ENCODE measurements around the gene SLBP.

The SLBP gene

GRCh38 chr4:1726146-1726934 lies 14.2 kb upstream of the SLBP start:
- peak; percentile 93 for DNase-seq

GRCh38 chr4:1725521-1725920 lies 13.4 kb upstream of the SLBP start:
- no peak for DNase-seq

DNA sequence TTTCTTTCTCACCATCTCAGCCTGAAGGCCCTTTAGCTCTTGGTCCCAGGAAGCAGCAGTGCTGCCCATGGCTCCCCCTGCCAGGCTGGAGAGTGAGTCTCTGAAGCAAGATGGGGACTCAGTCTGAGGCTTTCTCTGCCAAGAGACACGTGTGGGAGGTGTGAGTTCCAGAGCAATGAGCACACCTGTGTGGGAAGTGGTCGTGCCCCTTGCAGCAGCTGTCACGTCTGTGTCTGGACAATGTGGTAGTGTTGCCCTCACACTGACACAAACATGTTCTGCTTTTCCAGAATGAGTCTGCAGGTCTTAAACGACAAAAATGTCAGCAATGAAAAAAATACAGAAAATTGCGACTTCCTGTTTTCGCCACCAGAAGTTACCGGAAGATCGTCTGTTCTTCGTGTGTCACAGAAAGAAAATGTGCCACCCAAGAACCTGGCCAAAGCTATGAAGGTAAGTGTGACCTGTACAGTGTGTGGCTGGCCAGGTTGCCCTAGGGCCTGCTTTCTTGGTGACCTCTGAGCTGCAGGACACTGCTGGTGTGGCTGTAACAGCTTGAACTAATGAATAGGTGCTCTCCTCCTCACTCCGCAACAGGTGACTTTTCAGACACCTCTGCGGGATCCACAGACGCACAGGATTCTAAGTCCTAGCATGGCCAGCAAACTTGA lies 11.1 kb upstream of the SLBP start:
- peak; percentile 40 for DNase-seq

GRCh38 chr4:1722551-1723118 lies 10.5 kb upstream of the SLBP start:
- no peak for DNase-seq

GRCh38 chr4:1721666-1722550 lies 9.8 kb upstream of the SLBP start:
- no peak for DNase-seq

DNA sequence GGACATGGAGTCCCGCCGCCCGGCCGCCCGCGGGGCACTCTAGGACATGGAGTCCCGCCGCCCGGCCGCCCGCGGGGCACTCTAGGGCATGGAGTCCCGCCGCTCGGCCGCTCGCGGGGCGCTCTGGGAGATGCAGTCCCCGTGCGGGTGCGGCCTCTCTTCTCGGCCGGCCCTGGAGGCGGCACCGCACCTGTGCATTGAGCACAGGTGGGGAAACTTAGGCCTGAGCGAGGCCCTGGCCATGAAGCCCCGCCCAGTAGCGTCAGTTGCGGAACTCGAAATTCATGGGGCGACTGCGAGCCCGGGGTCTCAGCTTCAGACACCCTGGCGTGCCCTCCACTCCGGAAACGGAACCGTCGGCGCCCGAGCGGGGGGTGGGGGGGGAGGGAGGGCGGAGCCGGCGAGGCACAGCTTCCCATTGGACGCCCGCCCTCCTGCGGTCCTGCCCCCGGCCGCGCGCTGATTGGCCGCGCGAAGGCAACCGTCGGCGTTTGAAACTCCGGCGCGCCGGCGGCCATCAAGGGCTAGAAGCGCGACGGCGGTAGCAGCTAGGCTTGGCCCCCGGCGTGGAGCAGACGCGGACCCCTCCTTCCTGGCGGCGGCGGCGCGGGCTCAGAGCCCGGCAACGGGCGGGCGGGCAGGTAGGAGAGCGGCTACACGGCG lies 9.0 kb upstream of the SLBP start, which contains the start of the genes TACC3 and TMEM129:
TSS of gene TACC3 (plus strand) at position 519 of the 663 bp plus-strand sequence. CDS start 1,901 bp downstream, outside the sequence.
TSS of gene TMEM129 (minus strand) at position 321 of the 663 bp plus-strand sequence. CDS start 486 bp downstream, outside the sequence.
- peak; percentile 94 for DNase-seq

GRCh38 chr4:1720163-1720983 lies 8.3 kb upstream of the SLBP start:
- peak; percentile 24 for DNase-seq

DNA sequence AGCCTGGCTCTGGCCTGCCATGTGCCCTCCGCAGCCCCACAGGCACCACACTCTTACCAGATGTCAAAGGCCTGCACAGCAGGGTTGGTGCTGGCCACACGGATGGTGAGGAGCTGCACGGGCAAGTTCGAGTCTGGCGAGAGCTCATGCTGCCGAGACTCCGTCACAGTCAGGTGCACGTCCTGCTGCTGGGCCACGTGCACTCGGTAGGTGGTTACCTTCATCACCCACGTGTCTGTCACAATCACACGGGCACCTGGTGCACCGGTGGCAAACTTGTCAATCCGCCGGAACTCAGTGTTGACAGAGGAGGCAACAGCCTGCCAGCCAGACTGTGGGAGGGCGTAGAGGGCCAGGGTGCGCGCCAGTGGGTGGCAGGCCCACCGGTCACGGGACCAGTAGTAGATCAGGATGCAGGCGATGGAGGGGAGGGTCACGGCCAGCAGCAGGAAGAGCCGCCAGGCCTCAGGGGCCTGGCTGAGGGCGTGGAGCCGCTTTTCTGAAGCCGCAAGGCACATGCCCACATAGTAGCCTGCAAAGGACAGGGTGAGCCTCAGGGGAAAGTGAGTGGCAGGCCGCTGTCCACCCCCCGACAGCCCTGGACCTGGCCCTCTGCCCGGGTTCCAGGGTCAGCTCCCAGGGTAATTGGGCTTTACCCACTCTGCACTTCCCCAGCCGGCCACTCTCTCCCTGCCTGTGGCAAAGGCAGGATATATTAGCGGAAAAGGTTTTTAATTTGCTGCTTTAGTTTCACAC lies 6.2 kb upstream of the SLBP start:
- no peak for DNase-seq

DNA sequence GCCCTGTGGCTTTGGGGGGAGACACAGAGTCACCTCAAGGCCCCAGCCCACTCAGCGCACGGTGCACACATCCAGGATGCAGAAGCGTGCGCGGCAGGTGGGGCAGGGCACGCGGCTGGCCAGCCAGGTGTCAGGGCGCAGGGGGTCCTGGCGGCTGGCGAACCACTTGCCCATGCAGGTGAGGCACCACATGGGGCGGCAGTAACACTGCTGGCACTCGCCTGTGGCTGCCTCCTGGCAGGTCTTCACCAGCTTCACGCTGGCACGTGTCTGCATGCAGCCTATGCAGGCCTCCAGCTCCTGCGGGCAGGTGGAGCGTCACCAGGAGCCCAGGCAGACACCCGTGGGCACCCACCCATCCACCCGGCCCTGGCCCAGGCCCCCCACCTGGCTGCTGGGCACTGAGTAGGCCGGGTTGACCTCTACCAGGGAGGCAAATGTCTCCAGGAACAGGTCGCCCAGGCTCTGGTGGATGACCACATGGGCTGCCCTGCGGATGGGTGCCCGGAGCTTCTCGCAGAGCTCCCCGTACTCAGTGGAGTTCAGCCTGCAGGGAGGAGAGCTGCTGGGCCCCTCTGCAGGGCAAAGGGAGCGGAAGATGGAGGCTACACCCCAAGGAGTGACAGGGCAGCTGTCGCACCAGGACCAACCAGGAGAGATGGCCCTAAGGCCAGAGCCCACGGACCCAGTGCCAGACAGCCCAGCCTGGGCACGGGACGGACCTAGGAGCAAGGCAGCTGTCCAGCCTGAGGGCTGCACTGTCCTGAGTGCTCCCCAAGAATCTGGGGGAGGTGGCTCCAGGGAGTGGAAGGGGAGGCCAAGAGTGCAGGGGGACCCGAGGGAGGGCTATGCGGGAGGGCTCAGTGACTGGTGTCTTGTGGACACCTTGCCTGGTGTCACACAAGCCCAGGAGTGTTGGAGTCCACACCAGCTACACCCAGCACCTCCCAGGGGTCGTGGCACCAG lies 5.3 kb upstream of the SLBP start:
- no peak for DNase-seq

- DNase-seq, result no peak
These were observed 4.2 kb upstream of the SLBP start for GRCh38 chr4:1716065-1716945.

DNA sequence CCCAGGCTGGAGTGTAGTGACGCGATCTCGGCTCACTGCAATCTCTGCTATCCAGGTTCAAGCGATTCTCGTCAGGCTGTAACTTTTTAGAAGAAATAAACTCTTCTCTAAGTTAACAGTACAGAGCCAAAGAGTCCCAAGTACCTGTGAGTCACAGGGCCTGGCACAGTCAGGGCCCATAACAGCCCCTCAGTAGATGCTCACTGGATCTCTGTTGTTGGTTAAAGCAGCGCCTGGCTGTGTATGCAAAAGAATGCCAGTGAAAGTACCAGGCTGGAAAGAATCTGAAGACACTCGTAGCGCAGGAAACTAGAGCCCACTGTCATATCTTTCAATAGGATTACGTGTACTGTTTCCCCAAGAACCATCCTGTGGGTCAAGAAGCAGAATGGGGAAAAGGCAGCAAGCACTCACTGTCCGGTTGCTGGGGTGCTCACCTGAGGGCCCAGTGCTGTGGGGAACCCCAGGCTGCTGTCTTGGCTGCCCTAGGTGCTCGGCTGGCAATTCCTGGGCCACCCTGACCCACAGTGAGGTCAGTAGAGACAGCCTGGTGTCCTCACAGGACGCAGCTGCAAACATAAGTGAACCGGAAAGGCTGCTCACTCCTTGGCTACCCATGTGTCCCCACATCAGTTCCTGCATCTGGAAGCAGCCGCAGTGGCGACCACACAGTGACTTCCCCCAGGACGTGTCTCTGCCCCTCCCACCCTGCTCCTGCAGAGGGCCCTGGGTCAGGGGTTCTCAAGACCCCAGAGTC lies 3.1 kb upstream of the SLBP start:
- no peak for DNase-seq

- no peak for DNase-seq
These were observed 2.3 kb upstream of the SLBP start for GRCh38 chr4:1714303-1715001.

DNA sequence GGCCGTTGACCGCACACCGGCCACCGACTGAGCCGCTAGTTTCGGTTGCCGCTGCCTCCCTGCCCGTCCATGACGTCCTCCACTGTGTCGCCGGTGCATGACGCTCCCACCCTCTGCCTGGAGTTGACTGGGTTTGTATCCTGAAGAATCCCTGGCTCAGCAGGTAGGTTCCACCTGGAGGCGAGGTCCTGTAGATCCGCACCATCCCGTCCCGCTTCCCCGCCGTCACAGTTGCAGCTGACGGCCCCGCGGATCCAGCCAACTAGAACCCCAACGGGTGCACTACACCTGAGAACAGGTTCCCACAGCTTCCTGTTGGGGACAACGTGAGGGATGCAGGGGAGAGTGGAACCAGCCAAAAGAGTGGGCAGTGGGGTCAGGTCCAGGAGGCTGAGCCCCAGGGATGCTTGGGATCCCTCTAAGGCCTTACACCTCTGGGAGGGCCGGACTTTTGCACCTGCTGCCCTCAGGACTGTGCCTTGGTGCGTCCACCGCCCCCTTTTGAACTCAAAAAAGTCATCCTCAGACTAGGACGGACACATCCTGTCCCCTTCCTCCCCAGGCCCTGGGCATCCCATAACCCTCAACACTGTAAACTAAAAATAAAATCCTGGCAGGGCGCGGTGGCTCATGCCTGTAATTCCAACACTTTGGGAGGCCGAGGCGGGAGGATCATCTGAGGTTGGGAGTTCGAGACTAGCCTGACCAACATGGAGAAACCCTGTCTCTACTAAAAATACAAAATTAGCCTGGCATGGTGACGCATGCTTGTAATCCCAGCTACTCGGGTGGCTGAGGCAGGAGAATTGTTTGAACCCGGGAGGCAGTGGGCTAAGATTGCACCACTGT lies 1.1 kb upstream of the SLBP start:
- no peak for DNase-seq

DNA sequence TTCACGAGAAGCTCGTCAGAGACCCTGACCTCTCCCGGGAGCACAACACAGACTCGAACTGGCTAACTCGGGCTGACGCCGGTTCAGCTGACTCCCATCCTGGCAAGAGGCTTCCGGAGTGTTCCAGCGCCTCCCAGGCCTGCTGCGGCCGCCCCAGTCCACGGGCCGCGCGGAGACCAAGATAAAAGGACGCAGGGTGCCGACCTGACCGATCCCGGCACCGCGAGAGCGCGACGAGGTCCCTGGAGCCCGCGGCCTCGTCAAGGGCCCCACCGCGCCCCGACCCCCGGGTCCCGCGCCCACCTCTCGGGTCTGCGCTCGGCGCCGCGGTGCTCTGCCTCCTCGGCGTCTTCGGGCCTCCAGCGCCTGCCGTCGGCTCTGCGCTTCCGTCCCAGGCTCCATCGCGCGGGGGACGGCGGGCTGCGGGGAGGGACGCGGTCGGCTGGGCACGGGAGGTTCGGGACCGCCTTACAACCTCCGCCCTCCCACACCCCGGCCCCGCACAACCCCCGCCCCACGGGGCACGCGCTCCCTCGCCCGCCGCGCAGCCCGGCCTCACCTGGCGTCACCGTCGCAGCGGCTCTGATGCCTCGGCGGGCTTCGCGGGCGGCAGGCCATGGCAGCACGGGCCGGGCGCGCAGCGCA lies 426 bp downstream of the SLBP start:
- DNase-seq, result peak; percentile 29

DNA sequence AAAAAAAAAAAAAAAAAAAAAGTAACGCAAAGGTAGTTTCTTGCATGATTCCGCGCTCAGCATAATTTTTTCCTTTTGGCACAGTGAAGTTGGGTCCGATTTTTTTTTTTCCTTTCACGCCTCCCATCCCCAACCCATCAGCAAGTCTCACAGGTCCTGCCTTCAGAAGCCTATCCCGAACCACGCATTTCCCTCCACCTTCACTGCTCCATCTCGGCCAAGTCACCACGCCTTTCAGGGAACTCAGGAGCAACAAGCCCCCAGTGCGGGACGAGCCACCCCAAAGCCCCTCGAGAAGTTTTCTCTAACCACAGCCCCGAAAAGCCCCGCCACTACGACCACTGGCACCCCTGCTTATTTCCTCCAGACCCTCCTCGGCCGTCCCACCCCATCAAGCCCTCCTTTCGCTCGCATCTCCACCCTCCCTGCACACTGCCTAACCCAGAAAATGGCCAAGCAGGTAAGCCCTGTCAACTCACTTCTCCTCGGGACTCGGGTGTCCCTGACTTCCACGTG lies 1.0 kb downstream of the SLBP start:
- no peak for DNase-seq

Data from activated CD4-positive, alpha-beta T cell treated with anti-CD3 and anti-CD28 coated beads, Interleukin-2, amount 50 U/mL, for 1 hour (primary cell).